OCI-LY1 (cell line): ENCODE data around the gene PGAM5.

Experiments used
- H2AFZ ChIP-seq: fragments of 200-600 bp; sonication (generic), shearing (Covaris generic); 2 replicates; pipeline ENCODE4 v1.6.0; 2014; ENCODE audit warnings: antibody characterized with exemption, mild to moderate bottlenecking, low read length
- H3F3A ChIP-seq: fragments of 200-600 bp; sonication (generic), shearing (Covaris generic); 2 replicates; pipeline ENCODE4 v1.6.0; 2014; ENCODE audit warnings: mild to moderate bottlenecking, antibody characterized with exemption, low read length, moderate library complexity; ENCODE audit not compliant: insufficient read depth
- H3K27ac ChIP-seq: fragments of 200-600 bp; sonication (generic); 2 replicates; pipeline ENCODE4 v1.5.1; 2014; ENCODE audit warnings: low read length, mixed run types, mild to moderate bottlenecking, low read depth; ENCODE audit not compliant: poor library complexity, severe bottlenecking
- H3K27me3 ChIP-seq: fragments of 200-600 bp; sonication (generic); 2 replicates; pipeline ENCODE4 v1.6.0; 2014; ENCODE audit warnings: antibody characterized with exemption, mild to moderate bottlenecking, low read length, moderate library complexity; ENCODE audit not compliant: insufficient read depth
- H3K36me3 ChIP-seq: fragments of 200-600 bp; sonication (generic); 2 replicates; pipeline ENCODE4 v1.6.1; 2014; ENCODE audit warnings: mild to moderate bottlenecking, antibody characterized with exemption, low read length, moderate library complexity, mixed read lengths; ENCODE audit not compliant: insufficient read depth
- H3K4me1 ChIP-seq: fragments of 200-600 bp; sonication (generic); 2 replicates; pipeline ENCODE4 v1.5.1; 2014; ENCODE audit warnings: mild to moderate bottlenecking, low read length, moderate library complexity; ENCODE audit not compliant: insufficient read depth, severe bottlenecking
- H3K4me2 ChIP-seq: fragments of 200-600 bp; sonication (generic), shearing (Covaris generic); 2 replicates; pipeline ENCODE4 v1.6.1; 2014; ENCODE audit warnings: low read length
- H3K4me3 ChIP-seq: fragments of 200-600 bp; sonication (generic); 2 replicates; pipeline ENCODE4 v1.5.1; 2014; ENCODE audit warnings: low read length, low read depth, mild to moderate bottlenecking, mixed read lengths; ENCODE audit not compliant: poor library complexity, severe bottlenecking
- H3K79me2 ChIP-seq: fragments of 200-600 bp; shearing (Covaris generic); 2 replicates; pipeline ENCODE4 v1.6.1; 2016; ENCODE audit warnings: mixed run types, low read length, mixed read lengths; ENCODE audit not compliant: insufficient read depth
- H3K9ac ChIP-seq: fragments of 200-600 bp; sonication (generic), shearing (Covaris generic); 2 replicates; pipeline ENCODE4 v1.6.1; 2014; ENCODE audit warnings: mild to moderate bottlenecking, low read length, mixed read lengths
- H3K9me2 ChIP-seq: fragments of 200-600 bp; sonication (generic), shearing (Covaris generic); 2 replicates; pipeline ENCODE4 v1.6.1; 2014; ENCODE audit warnings: low read depth, mild to moderate bottlenecking, low read length, mixed read lengths
- H3K9me3 ChIP-seq: fragments of 200-600 bp; shearing (Covaris generic); 2 replicates; pipeline ENCODE4 v1.6.1; 2014; ENCODE audit warnings: low read length, mixed read lengths
- H4K20me1 ChIP-seq: fragments of 200-600 bp; sonication (generic), shearing (Covaris generic); 2 replicates; pipeline ENCODE4 v1.6.0; 2016; ENCODE audit warnings: mild to moderate bottlenecking, low read length; ENCODE audit not compliant: insufficient read depth
- CTCF ChIP-seq: fragments of 200-600 bp; sonication (generic), shearing (Covaris generic); IDR thresholded peaks from 2 replicates; pipeline ENCODE4 v1.5.1; 2017; ENCODE audit warnings: mild to moderate bottlenecking, antibody characterized with exemption, low read length, moderate library complexity, mixed read lengths
- EZH2 ChIP-seq: fragments of 200-600 bp; sonication (generic), shearing (Covaris generic); IDR thresholded peaks from 2 replicates; pipeline ENCODE4 v1.8.0; 2017; ENCODE audit warnings: borderline replicate concordance, mixed run types, mild to moderate bottlenecking, antibody characterized with exemption, low read length, moderate library complexity, mixed read lengths

The PGAM5 gene

GRCh38 chr12:132710043-132710404 is 618 bp upstream of the PGAM5 start:
- H3K4me3 ChIP-seq: peak overlapping the region; percentile 98
- no peak for TF ChIP-seq CTCF
- no peaks in the 10 kb centered on the region for H3K9me3 ChIP-seq
- H3K27ac ChIP-seq: peak overlapping the region; percentile 75
- H3K4me1 ChIP-seq: peaks cover 21% of the 10 kb centered on the region
- H4K20me1 ChIP-seq: no peaks in the 10 kb centered on the region
- no peak overlapping the region for H2AFZ ChIP-seq
- peak overlapping the region; percentile 80 for H3K4me2 ChIP-seq
- H3K27me3 ChIP-seq: no peaks in the 10 kb centered on the region
- H3K79me2 ChIP-seq: peaks cover 38% of the 10 kb centered on the region
- peak overlapping the region; percentile 76 for H3K9ac ChIP-seq
- no peaks in the 10 kb centered on the region for H3F3A ChIP-seq
- no peaks in the 10 kb centered on the region for H3K9me2 ChIP-seq
- H3K36me3 ChIP-seq: peaks cover 33% of the 10 kb centered on the region

GRCh38 chr12:132711080-132711843 is 620 bp downstream of the PGAM5 start:
- Histone ChIP-seq H2AFZ (no peak overlapping the region), H3K9me3 (no peaks in the 10 kb centered on the region), H3K9ac (peak overlapping the region; percentile 96), H4K20me1 (no peaks in the 10 kb centered on the region), H3K4me1 (peaks cover 21% of the 10 kb centered on the region), H3K27me3 (no peaks in the 10 kb centered on the region), H3K79me2 (peaks cover 38% of the 10 kb centered on the region), H3K4me3 (peak overlapping the region; percentile 98), H3K27ac (peak overlapping the region; percentile 5), H3K4me2 (peak overlapping the region; percentile 85), H3K36me3 (peaks cover 39% of the 10 kb centered on the region), H3F3A (no peaks in the 10 kb centered on the region), H3K9me2 (no peaks in the 10 kb centered on the region)
- TF ChIP-seq EZH2: no peak
- TF ChIP-seq CTCF: no peak

GRCh38 chr12:132713123-132713522 is 2.5 kb downstream of the PGAM5 start:
- Histone ChIP-seq H3K4me3 (no peak overlapping the region), H3K4me1 (peaks cover 21% of the 10 kb centered on the region), H3K9me3 (no peaks in the 10 kb centered on the region), H3K79me2 (peaks cover 38% of the 10 kb centered on the region), H3K4me2 (no peak overlapping the region), H3F3A (no peaks in the 10 kb centered on the region), H4K20me1 (no peaks in the 10 kb centered on the region), H3K9me2 (no peaks in the 10 kb centered on the region), H3K27me3 (no peaks in the 10 kb centered on the region), H3K27ac (no peak overlapping the region), H3K9ac (no peak overlapping the region), H3K36me3 (peaks cover 53% of the 10 kb centered on the region), H2AFZ (no peak overlapping the region)
- TF ChIP-seq EZH2: no peak
- TF ChIP-seq CTCF: no peak
